Midbrain (tissue), 1 donor: ENCODE results near the gene FAM168A.

Source experiments
- DNase-seq: peaks from one replicate; lab custom pipeline; 2025; lab: John Stamatoyannopoulos, UW

Gene FAM168A

GRCh38 chr11:73556966-73557365 is 40.9 kb downstream of the FAM168A start:
- DNase-seq, result no peak

- DNase-seq, result no peak
Observed at GRCh38 chr11:73555615-73556014, 42.3 kb downstream of the FAM168A start.

- no peak for DNase-seq
Observed at GRCh38 chr11:73554671-73555320, 43.1 kb downstream of the FAM168A start.

GRCh38 chr11:73553266-73553665 is 44.6 kb downstream of the FAM168A start:
- no peak for DNase-seq

- no peak for DNase-seq
Observed at GRCh38 chr11:73551677-73552076, 46.2 kb downstream of the FAM168A start.

- DNase-seq, result no peak
Observed at GRCh38 chr11:73549376-73549775, 48.5 kb downstream of the FAM168A start.

- no peak for DNase-seq
Observed at GRCh38 chr11:73547706-73548595, 50.0 kb downstream of the FAM168A start.

- no peak for DNase-seq
Observed at GRCh38 chr11:73542175-73542574, 55.7 kb downstream of the FAM168A start.

- DNase-seq, result no peak
Observed at GRCh38 chr11:73539506-73540084, 58.3 kb downstream of the FAM168A start.

- peak; percentile 14 for DNase-seq
Observed at GRCh38 chr11:73538381-73538872, 59.5 kb downstream of the FAM168A start.

GRCh38 chr11:73537969-73538368 is 59.9 kb downstream of the FAM168A start:
- no peak for DNase-seq

GRCh38 chr11:73536961-73537360 is 61.0 kb downstream of the FAM168A start:
- no peak for DNase-seq

- no peak for DNase-seq
Observed at GRCh38 chr11:73532310-73532709, 65.6 kb downstream of the FAM168A start.

GRCh38 chr11:73531386-73531785 is 66.5 kb downstream of the FAM168A start:
- no peak for DNase-seq

GRCh38 chr11:73530109-73530508 is 67.8 kb downstream of the FAM168A start:
- DNase-seq, result peak; percentile 7

- DNase-seq, result no peak
Observed at GRCh38 chr11:73529204-73529530, 68.7 kb downstream of the FAM168A start.

GRCh38 chr11:73528483-73529203 is 69.3 kb downstream of the FAM168A start:
- peak; percentile 22 for DNase-seq

- DNase-seq, result no peak
Observed at GRCh38 chr11:73528013-73528412, 69.9 kb downstream of the FAM168A start.

GRCh38 chr11:73525611-73526010 is 72.3 kb downstream of the FAM168A start:
- no peak for DNase-seq

GRCh38 chr11:73524774-73525173 is 73.1 kb downstream of the FAM168A start:
- no peak for DNase-seq

GRCh38 chr11:73521621-73522020 is 76.3 kb downstream of the FAM168A start:
- DNase-seq, result no peak

- no peak for DNase-seq
Observed at GRCh38 chr11:73520353-73521061, 77.4 kb downstream of the FAM168A start.
